ENCODE results near the gene CAPN11. TPM values are rescaled to one million over a fixed set of nuclear protein-coding genes. Genes with fewer than 3 reads are reported as not detected.

The CAPN11 gene
- total and polyA plus RNA-seq, 12 donors, result 0.09 to 0.72 (median 0.32) TPM; not detected in 4

DNA sequence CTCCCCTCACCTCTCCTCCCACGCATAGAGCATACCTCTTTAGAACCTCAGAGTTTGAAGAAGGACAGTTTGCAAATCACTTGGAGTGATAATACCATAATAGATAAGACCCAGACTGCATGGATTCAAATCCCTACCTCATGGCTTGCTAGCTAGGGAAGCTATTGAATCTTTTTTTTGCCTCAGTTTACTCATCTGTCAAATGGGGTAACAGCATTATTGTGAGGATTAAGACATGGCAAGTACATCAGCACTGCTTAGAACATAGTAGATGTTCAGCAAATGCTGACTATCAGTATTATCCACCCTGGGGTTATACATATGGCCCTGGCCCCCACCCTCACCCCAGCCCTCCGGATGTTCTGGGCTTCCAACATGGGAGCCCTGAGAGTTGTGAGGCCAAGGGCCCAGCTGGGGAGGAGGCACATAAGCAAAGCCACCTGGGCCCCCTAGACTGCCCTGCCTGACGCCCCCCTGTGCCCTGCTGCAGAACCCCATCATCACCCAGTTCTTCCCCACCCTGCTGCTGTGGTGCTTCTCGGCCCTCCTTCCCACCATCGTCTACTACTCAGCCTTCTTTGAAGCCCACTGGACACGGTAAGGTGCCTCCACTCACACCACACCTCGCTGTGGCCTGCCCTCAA is 9.1 kb upstream of the CAPN11 start:
- Histone ChIP-seq H3K27me3 (no peaks in the 10 kb centered on the region), H3K9me3 (no peaks in the 10 kb centered on the region), H3K36me3 (peaks cover 0 to 77% (median 33%) of the 10 kb centered on the region in 9 donors), H3K4me3 (no peak overlapping the region), H3K27ac (no peak overlapping the region), H3K4me1 (peaks cover 0 to 22% (median 4%) of the 10 kb centered on the region in 9 donors)
- intact Hi-C loops (cut with DNase I), result loop anchor here in 4 of 10 donors (1.0 to 10.0 kb wide), 4 partner anchors 49 to 185 kb away; no protein-coding TSS in a partner anchor
- 88 to 89% methylated on average over 7 of the region's 7 CpGs for WGBS, 2 donors
- DNase-seq, result no peak
- ATAC-seq, result no peak
- TF ChIP-seq, protein P1, sequence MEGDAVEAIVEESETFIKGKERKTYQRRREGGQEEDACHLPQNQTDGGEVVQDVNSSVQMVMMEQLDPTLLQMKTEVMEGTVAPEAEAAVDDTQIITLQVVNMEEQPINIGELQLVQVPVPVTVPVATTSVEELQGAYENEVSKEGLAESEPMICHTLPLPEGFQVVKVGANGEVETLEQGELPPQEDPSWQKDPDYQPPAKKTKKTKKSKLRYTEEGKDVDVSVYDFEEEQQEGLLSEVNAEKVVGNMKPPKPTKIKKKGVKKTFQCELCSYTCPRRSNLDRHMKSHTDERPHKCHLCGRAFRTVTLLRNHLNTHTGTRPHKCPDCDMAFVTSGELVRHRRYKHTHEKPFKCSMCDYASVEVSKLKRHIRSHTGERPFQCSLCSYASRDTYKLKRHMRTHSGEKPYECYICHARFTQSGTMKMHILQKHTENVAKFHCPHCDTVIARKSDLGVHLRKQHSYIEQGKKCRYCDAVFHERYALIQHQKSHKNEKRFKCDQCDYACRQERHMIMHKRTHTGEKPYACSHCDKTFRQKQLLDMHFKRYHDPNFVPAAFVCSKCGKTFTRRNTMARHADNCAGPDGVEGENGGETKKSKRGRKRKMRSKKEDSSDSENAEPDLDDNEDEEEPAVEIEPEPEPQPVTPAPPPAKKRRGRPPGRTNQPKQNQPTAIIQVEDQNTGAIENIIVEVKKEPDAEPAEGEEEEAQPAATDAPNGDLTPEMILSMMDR (IDR thresholded peaks at IDR 0.05), result no peak

DNA sequence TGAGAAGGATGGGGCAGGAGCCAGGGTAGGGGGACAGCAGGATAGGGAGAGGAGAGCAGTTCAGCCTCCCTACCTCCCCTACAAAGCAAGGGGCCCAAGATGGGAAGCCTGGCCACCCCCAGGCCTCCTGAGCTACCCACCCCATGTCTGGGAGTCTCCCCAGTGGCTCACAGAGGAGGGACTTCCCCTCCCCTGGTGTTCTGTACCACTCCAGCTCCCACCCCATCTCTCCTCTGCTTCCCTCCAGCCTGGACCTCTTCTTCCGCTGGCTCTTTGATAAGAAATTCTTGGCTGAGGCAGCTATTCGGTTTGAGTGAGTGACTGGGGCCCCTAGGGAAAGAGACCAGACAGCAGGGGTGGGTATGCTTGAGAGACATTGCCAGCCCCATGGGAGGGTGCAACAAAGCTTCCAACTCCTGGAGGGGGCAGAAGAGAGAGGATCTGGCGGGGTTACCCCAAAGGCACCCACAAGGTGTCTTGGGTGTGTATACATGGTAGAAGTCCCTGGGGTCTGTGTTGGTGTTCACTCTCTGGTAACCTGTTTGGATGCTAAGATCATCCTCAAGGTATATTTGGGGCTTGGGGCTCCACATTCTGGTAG is 8.2 kb upstream of the CAPN11 start:
- intact Hi-C loops (cut with DNase I), result loop anchor here in 4 of 10 donors (1.0 to 10.0 kb wide), 4 partner anchors 50 to 184 kb away; no protein-coding TSS in a partner anchor
- DNase-seq (no peak), ATAC-seq (peak in 3 of 8 donors; percentile 3 to 52 (median 12))
- Histone ChIP-seq H3K36me3 (peaks cover 0 to 67% (median 24%) of the 10 kb centered on the region in 9 donors), H3K4me1 (peaks cover 0 to 22% (median 4%) of the 10 kb centered on the region in 9 donors), H3K4me3 (no peak overlapping the region), H3K9me3 (no peaks in the 10 kb centered on the region), H3K27me3 (no peaks in the 10 kb centered on the region), H3K27ac (peak overlapping the region in 1 of 10 donors; percentile 7)
- TF ChIP-seq, protein P1 (IDR thresholded peaks at IDR 0.05), result no peak
- 45 to 64% methylated on average over 3 of the region's 3 CpGs for WGBS, 2 donors

DNA sequence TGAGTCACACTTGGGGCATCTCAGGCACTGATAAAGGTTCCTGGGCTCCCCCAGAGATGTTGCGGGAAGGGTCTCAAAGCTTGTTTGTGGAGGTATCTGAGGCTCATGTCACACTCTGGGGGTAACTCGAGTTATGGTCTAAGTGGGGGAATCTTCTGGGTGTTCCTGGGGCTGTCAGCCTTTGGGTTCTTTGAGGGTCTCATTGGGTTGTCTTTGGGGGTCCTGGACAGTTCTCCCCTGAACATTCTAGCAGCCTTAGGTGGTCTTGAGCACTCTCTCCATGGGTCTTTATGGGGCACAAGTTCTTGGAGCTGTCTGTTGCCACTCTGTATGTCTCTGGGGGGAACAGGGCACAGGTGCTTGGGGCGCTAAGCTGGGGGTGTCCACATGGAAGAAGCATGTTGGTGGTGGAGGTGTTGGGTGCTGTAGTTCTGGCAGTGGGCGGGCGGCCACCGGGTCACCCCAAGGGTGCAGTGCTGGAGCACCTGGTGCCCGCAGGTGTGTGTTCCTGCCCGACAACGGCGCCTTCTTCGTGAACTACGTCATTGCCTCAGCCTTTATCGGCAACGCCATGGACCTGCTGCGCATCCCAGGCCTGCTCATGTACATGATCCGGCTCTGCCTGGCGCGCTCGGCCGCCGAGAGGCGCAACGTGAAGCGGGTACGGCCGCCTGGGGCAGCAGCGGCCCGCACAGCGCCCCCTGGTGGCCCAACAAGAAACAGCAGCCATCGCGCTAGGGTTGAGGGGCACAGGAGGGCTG is 7.1 kb upstream of the CAPN11 start:
- TF ChIP-seq, protein P1 (IDR thresholded peaks at IDR 0.05), result peak; percentile 98 to 100 (median 99)
- Histone ChIP-seq H3K27ac (no peak overlapping the region), H3K4me1 (peaks cover 0 to 22% (median 4%) of the 10 kb centered on the region in 9 donors), H3K27me3 (no peaks in the 10 kb centered on the region), H3K9me3 (no peaks in the 10 kb centered on the region), H3K36me3 (peaks cover 0 to 56% (median 14%) of the 10 kb centered on the region in 9 donors), H3K4me3 (no peak overlapping the region)
- peak; percentile 74 to 85 (median 78) for ATAC-seq
- intact Hi-C loops (cut with DNase I), result loop anchor here (1.0 to 10.0 kb wide), 6 partner anchors 51 to 183 kb away; no protein-coding TSS in a partner anchor
- WGBS, 2 donors, result 24 to 27% methylated on average over 31 of the region's 31 CpGs
- peak; percentile 62 to 78 for DNase-seq

DNA sequence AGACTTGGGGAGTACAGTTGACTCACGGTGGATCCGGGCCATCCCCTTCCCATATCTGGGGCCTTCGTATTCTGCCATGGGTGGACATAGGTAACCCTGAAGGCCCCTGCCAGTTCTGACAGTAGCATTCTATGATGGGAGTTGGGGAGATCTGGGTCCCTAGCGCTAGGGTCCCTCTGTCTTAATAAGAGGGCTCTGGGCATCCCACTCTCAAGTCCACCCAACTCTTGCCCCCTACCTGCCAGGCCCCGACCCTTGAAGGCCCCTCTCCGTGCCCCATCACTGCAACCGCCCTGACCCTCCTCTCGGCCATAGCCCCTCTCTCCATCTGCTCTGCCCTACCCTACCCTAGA is 6.5 kb upstream of the CAPN11 start:
- TF ChIP-seq, protein P1 (IDR thresholded peaks at IDR 0.05), result peak in 3 of 9 donors; percentile 4 to 34 (median 21)
- 55 to 57% methylated on average over 8 of the region's 8 CpGs for WGBS, 2 donors
- DNase-seq (no peak), ATAC-seq (peak in 1 of 8 donors; percentile 12)
- no peak overlapping the region for H3K4me3 ChIP-seq
- H3K27ac ChIP-seq, result no peak overlapping the region
- H3K4me1 ChIP-seq, result peaks cover 0 to 22% (median 4%) of the 10 kb centered on the region in 9 donors
- H3K27me3 ChIP-seq, result no peaks in the 10 kb centered on the region
- peaks cover 0 to 51% (median 14%) of the 10 kb centered on the region in 9 donors for H3K36me3 ChIP-seq
- H3K9me3 ChIP-seq, result no peaks in the 10 kb centered on the region
- intact Hi-C loops (cut with DNase I), result loop anchor here in 9 of 10 donors (1.0 to 10.0 kb wide), 5 partner anchors 53 to 183 kb away; no protein-coding TSS in a partner anchor

Data from heart right ventricle (tissue), 16 donors.